ENCODE measurements around the gene SNRNP200. TPM values are rescaled to one million over a fixed set of nuclear protein-coding genes. Genes with fewer than 3 reads are reported as not detected.

SNRNP200 gene
- total RNA-seq, 4 donors from 2014 or later = 64.8 to 97.7 (median 84.3) TPM

- TF ChIP-seq CTCF (IDR thresholded peaks at IDR 0.05) = no peak
- no peak for ATAC-seq (ENCODE audit: low FRiP score)
- DNase-seq (ENCODE audit: low spot score) = no peak
Measured at GRCh38 chr2:96336104-96336775, 30.9 kb upstream of the SNRNP200 start.

GRCh38 chr2:96333708-96334107, 28.4 kb upstream of the SNRNP200 start:
- ATAC-seq (ENCODE audit: low FRiP score) (no peak), DNase-seq (ENCODE audit: low spot score) (no peak)
- TF ChIP-seq CTCF (IDR thresholded peaks at IDR 0.05) = no peak

GRCh38 chr2:96330407-96330806, 25.1 kb upstream of the SNRNP200 start:
- ATAC-seq (ENCODE audit: low FRiP score) (peak; percentile 70), DNase-seq (ENCODE audit: low spot score) (no peak)
- no peak for TF ChIP-seq CTCF (IDR thresholded peaks at IDR 0.05)

- no peak for DNase-seq (ENCODE audit: low spot score)
- TF ChIP-seq CTCF (IDR thresholded peaks at IDR 0.05) = no peak
- no peak for ATAC-seq (ENCODE audit: low FRiP score)
Measured at GRCh38 chr2:96329874-96330273, 24.5 kb upstream of the SNRNP200 start.

- ATAC-seq (ENCODE audit: low FRiP score) (no peak), DNase-seq (ENCODE audit: low spot score) (no peak)
- TF ChIP-seq CTCF (IDR thresholded peaks at IDR 0.05) = no peak
Measured at GRCh38 chr2:96329456-96329855, 24.1 kb upstream of the SNRNP200 start.

GRCh38 chr2:96326990-96327820, 21.9 kb upstream of the SNRNP200 start:
- TF ChIP-seq CTCF (IDR thresholded peaks at IDR 0.05) = no peak
- no peak for DNase-seq (ENCODE audit: low spot score)
- no peak for ATAC-seq (ENCODE audit: low FRiP score)
